Gastroesophageal sphincter (tissue), 3 donors: ENCODE data around the gene MTCL1.

Source experiments
- CTCF ChIP-seq, 4 experiments: fragments of 200-600 bp in 2 of 4; fragments of 450-650 bp in 2 of 4; sonication (generic) in 1 of 4; IDR thresholded peaks; one replicate each; pipeline ENCODE4 v1.5.1; 2017 to 2019; ENCODE audit warnings: antibody characterized with exemption in 4 of 4, mild to moderate bottlenecking in 2 of 4, moderate library complexity in 2 of 4
- EP300 ChIP-seq: sonication (generic); formaldehyde crosslinking; IDR thresholded peaks from one replicate; pipeline ENCODE4 v1.6.1; 2017; ENCODE audit warnings: antibody characterized with exemption, mild to moderate bottlenecking
- POLR2A ChIP-seq, 2 donors: fragments of 450-650 bp; IDR thresholded peaks; one replicate each; pipeline ENCODE4 v1.6.1; 2017; ENCODE audit warnings: antibody characterized with exemption in 2 of 2, mild to moderate bottlenecking in 2 of 2, moderate library complexity in 1 of 2
- POLR2AphosphoS5 ChIP-seq: sonication (generic); formaldehyde crosslinking; IDR thresholded peaks from one replicate; pipeline ENCODE4 v1.6.1; 2017; ENCODE audit warnings: antibody characterized with exemption

DNA sequence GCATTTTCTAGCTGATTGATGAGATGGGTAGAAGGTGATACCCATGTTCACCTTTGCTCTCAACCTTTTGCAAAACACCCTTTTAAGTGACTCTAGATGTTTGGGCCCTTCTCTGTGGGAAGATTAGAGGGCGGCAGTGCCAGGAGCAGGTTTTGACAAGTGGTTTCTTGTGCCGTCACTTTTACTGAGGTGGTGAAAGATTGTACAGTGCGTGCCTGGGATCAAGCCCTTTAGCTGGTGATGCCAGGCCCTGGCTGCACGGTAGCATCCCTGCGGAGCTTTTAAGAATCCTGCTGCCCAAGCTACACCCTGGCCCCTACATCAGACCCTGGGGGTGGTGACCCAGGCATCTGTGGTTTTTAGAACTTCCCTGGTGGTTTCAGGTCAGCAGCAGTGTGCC is 29.1 kb downstream of the MTCL1 start:
- TF ChIP-seq CTCF (IDR thresholded peaks at IDR 0.05) = no peak
- TF ChIP-seq POLR2AphosphoS5 = no peak
- no peak for TF ChIP-seq EP300
- no peak for TF ChIP-seq POLR2A (IDR thresholded peaks at IDR 0.05)
